ENCODE measurements around the gene RNU6-1.

- TF ChIP-seq ZNF302 (CRISPR knock-in tag; IDR thresholded peaks at IDR 0.05) (no peak), CTCF (IDR thresholded peaks at IDR 0.05) (no peak), POLR2AphosphoS2 (conservative IDR thresholded peaks at IDR 0.05; ENCODE audit: low read length) (no peak), JUN (IDR thresholded peaks at IDR 0.05) (no peak), EP300 (IDR thresholded peaks at IDR 0.05) (no peak)
Measured at GRCh38 chr15:67850336-67850735, 10.5 kb upstream of the RNU6-1 start.
